ENCODE measurements around the gene TNFAIP3.
"Not testable (repeated sequence)": the region's sequence is repeated elsewhere in the genome, so short reads cannot be mapped to it uniquely, and the experiment has no call there.

TNFAIP3 gene

DNA sequence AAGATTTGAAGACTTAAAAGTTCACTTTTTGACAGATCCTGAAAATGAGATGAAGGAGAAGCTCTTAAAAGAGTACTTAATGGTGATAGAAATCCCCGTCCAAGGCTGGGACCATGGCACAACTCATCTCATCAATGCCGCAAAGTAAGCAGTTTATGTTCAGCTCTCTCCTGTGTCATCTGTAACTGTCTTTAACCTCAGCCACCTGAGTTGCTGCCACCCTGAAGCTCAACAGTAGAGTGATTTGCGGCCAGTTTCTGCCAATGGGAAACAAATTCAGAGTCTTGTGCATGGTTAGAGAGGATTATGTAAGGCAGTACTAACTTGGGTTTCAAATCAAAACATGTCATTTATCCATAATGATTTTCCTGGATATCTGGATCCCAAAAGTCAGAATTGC lies 10.1 kb downstream of the TNFAIP3 start:
- H3K27me3 Mint-ChIP-seq: no peaks in the 10 kb centered on the region
- H3K4me3 Mint-ChIP-seq: no peak overlapping the region
- H3K9me3 Mint-ChIP-seq: no peaks in the 10 kb centered on the region
- ATAC-seq: no peak
- H3K27ac Mint-ChIP-seq: peak overlapping the region; percentile 32
- peaks cover 80% of the 10 kb centered on the region for H3K36me3 Mint-ChIP-seq
- H3K4me1 Mint-ChIP-seq: peaks cover 66% of the 10 kb centered on the region

DNA sequence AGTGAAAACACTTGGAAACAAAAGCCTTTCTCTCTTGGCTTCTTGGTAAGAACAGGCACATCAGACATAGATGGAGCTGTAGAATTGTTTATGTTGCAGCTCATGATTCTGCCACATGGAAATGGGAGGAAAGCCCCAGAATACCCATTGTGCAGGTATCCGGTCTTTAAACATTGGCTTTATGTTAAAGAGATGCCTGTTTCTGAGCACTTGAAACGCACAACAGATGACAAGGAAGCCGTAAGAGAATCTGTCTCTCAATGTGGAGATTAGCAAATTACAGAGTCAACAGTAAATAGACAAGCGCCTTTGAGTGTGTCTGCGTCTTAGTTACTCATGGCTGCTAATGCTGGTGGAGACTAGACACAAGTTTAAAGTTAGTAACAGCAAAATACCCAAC lies 10.5 kb downstream of the TNFAIP3 start:
- no peaks in the 10 kb centered on the region for H3K9me3 Mint-ChIP-seq
- peaks cover 79% of the 10 kb centered on the region for H3K36me3 Mint-ChIP-seq
- H3K4me3 Mint-ChIP-seq: no peak overlapping the region
- no peaks in the 10 kb centered on the region for H3K27me3 Mint-ChIP-seq
- peak overlapping the region; percentile 32 for H3K27ac Mint-ChIP-seq
- peaks cover 65% of the 10 kb centered on the region for H3K4me1 Mint-ChIP-seq
- no peak for ATAC-seq

DNA sequence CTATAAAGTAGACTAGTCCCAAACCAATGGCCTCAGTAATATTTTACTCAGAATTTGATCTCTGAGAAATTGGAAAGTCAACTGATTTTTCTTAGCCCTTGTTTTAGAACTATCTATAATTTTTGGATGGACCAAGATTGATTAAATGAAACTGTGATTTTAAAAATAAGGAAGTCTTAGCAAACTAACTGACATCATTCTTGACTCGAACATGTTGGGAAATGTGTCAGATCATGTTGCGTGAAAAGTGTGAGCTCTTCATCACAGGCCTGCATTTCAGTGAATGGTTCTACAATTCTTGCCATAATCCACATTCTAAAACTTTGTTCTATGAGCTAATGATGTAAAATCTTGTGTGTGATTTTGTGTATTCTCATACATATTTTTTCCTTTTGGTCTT lies 11.0 kb downstream of the TNFAIP3 start:
- no peak for ATAC-seq
- Mint-ChIP-seq H3K4me3 (no peak overlapping the region), H3K27ac (peak overlapping the region; percentile 32), H3K36me3 (peaks cover 77% of the 10 kb centered on the region), H3K27me3 (no peaks in the 10 kb centered on the region), H3K9me3 (no peaks in the 10 kb centered on the region), H3K4me1 (peaks cover 62% of the 10 kb centered on the region)

DNA sequence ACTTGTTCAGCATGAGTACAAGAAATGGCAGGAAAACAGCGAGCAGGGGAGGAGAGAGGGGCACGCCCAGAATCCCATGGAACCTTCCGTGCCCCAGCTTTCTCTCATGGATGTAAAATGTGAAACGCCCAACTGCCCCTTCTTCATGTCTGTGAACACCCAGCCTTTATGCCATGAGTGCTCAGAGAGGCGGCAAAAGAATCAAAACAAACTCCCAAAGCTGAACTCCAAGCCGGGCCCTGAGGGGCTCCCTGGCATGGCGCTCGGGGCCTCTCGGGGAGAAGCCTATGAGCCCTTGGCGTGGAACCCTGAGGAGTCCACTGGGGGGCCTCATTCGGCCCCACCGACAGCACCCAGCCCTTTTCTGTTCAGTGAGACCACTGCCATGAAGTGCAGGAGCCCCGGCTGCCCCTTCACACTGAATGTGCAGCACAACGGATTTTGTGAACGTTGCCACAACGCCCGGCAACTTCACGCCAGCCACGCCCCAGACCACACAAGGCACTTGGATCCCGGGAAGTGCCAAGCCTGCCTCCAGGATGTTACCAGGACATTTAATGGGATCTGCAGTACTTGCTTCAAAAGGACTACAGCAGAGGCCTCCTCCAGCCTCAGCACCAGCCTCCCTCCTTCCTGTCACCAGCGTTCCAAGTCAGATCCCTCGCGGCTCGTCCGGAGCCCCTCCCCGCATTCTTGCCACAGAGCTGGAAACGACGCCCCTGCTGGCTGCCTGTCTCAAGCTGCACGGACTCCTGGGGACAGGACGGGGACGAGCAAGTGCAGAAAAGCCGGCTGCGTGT lies 11.6 kb downstream of the TNFAIP3 start:
- Mint-ChIP-seq H3K36me3 (peaks cover 76% of the 10 kb centered on the region), H3K4me3 (peak overlapping the region; percentile 50), H3K9me3 (no peaks in the 10 kb centered on the region), H3K27ac (peak overlapping the region; percentile 17), H3K27me3 (no peaks in the 10 kb centered on the region), H3K4me1 (peaks cover 62% of the 10 kb centered on the region)
- no peak for ATAC-seq

DNA sequence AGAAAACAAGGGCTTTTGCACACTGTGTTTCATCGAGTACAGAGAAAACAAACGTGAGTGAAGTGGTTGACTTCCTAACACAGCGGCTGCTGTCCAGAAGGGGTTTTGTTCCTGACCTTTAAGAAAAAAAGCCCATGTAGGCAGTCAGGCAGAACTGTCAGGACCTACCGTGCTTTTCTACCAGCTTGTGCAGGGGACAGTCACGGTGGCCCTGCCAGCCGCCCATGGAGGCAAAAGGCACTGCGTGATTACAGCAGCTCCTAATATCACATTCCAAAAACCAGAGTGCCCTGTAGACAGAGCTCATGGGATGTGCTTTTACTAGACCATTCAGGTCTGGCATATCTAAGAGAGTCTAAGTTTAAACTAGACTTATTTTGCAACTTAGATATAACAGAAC lies 12.2 kb downstream of the TNFAIP3 start:
- Mint-ChIP-seq H3K4me3 (peak overlapping the region; percentile 50), H3K36me3 (peaks cover 81% of the 10 kb centered on the region), H3K9me3 (no peaks in the 10 kb centered on the region), H3K4me1 (peaks cover 61% of the 10 kb centered on the region), H3K27ac (peak overlapping the region; percentile 17), H3K27me3 (no peaks in the 10 kb centered on the region)
- ATAC-seq: no peak

DNA sequence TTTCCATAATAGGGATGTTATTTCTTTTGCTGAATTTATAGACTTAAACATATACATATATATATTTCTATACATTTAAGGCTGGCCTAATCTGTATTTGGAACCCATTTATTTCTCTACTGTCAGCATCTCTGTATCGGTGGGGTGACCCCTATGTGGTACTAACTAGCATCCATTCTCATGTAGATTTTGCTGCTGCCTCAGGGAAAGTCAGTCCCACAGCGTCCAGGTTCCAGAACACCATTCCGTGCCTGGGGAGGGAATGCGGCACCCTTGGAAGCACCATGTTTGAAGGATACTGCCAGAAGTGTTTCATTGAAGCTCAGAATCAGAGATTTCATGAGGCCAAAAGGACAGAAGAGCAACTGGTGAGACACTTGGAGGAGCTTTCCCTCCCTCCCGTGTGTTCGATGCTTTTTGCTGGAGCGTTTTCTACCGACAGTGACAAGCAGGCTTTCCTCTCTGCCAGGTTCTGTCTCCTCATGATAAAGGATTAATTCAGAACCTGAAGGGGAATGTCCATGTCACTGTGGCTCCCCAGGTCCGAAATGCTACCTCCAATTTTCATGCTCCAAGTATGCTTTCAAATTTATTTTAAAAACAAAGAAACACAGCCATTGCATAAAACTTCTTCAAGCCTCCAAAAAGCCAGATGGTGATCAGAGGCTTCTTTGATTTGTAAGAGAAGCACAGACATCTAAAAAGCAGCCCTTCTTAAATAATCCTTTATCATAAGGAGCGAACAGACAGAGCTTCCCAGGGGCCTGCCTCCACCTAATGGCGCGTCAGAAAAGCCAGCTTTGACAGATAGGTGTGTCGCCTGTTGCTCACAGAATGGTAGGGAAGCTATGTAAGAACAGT lies 13.1 kb downstream of the TNFAIP3 start:
- H3K4me1 Mint-ChIP-seq: peaks cover 53% of the 10 kb centered on the region
- no peak overlapping the region for H3K4me3 Mint-ChIP-seq

DNA sequence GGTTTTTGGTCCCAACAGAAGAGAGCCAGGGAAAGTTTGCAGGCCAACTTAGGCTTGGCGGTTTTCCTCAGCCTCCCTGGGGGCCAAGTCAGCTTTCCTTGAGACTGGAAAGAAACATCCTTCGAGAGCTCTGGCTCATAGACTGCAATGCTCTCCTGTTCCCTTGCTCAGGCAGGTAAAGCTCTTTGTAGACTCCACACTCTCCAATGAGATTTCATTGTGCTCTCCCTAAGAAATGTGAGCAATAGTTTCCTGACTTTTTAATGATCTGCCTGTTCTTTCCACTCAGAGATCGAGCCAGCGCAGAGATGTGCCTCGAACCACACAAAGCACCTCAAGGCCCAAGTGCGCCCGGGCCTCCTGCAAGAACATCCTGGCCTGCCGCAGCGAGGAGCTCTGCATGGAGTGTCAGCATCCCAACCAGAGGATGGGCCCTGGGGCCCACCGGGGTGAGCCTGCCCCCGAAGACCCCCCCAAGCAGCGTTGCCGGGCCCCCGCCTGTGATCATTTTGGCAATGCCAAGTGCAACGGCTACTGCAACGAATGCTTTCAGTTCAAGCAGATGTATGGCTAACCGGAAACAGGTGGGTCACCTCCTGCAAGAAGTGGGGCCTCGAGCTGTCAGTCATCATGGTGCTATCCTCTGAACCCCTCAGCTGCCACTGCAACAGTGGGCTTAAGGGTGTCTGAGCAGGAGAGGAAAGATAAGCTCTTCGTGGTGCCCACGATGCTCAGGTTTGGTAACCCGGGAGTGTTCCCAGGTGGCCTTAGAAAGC lies 13.9 kb downstream of the TNFAIP3 start:
- Mint-ChIP-seq H3K36me3 (peaks cover 81% of the 10 kb centered on the region), H3K27me3 (no peaks in the 10 kb centered on the region), H3K4me1 (peaks cover 48% of the 10 kb centered on the region), H3K4me3 (no peak overlapping the region), H3K27ac (peak overlapping the region; percentile 24), H3K9me3 (no peaks in the 10 kb centered on the region)
- ATAC-seq: no peak

More for the DNA sequence above, 13.1 kb downstream of the TNFAIP3 start:
- Mint-ChIP-seq H3K27me3 (no peaks in the 10 kb centered on the region), H3K27ac (no peak overlapping the region), H3K9me3 (no peaks in the 10 kb centered on the region), H3K36me3 (peaks cover 82% of the 10 kb centered on the region)
- ATAC-seq: no peak

DNA sequence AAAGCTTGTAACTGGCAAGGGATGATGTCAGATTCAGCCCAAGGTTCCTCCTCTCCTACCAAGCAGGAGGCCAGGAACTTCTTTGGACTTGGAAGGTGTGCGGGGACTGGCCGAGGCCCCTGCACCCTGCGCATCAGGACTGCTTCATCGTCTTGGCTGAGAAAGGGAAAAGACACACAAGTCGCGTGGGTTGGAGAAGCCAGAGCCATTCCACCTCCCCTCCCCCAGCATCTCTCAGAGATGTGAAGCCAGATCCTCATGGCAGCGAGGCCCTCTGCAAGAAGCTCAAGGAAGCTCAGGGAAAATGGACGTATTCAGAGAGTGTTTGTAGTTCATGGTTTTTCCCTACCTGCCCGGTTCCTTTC lies 14.4 kb downstream of the TNFAIP3 start:
- no peak for ATAC-seq
- Mint-ChIP-seq H3K4me3 (no peak overlapping the region), H3K27ac (peak overlapping the region; percentile 24), H3K27me3 (no peaks in the 10 kb centered on the region), H3K4me1 (peaks cover 48% of the 10 kb centered on the region), H3K36me3 (peaks cover 84% of the 10 kb centered on the region), H3K9me3 (no peaks in the 10 kb centered on the region)

DNA sequence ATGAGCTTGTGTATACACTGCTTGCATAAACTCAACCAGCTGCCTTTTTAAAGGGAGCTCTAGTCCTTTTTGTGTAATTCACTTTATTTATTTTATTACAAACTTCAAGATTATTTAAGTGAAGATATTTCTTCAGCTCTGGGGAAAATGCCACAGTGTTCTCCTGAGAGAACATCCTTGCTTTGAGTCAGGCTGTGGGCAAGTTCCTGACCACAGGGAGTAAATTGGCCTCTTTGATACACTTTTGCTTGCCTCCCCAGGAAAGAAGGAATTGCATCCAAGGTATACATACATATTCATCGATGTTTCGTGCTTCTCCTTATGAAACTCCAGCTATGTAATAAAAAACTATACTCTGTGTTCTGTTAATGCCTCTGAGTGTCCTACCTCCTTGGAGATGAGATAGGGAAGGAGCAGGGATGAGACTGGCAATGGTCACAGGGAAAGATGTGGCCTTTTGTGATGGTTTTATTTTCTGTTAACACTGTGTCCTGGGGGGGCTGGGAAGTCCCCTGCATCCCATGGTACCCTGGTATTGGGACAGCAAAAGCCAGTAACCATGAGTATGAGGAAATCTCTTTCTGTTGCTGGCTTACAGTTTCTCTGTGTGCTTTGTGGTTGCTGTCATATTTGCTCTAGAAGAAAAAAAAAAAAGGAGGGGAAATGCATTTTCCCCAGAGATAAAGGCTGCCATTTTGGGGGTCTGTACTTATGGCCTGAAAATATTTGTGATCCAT lies 15.3 kb downstream of the TNFAIP3 start:
- Mint-ChIP-seq H3K27me3 (no peaks in the 10 kb centered on the region), H3K4me1 (peaks cover 47% of the 10 kb centered on the region)
- ATAC-seq: no peak

DNA sequence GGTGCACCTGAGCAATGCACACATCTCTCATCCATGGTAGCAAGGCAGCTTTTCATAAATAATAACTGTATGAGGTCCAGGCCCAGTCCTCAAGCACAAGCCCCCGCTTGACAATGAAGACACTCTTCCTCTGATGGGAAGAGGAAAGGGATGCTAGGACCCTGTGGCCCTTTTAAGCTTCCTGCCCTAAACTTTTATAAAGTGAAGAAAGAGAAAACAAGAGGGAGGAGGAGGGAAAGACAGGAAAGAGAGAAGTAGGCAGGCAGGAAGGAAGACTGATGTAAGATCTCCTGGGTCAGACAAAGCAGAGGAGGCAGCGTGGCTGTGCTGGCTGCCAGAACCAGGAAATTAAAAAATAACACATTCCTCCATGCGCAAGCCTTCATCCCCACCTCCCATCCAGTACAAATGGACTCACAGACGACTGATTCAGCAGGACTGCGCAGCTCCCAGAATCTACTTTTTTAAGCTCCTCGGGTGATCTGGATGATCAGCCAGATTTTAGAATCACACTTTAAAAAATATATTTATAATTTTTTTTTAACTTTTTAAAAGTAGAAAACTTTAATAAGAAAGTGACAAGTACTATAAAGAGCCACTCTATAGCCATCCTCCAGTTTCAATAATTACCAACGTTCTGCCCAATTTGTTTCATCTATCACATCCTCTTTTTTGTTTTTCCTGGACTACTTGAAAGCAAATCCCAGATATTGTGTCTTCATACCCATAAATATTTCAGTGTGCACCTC lies 16.5 kb downstream of the TNFAIP3 start:
- ATAC-seq: no peak
- Mint-ChIP-seq H3K27me3 (no peaks in the 10 kb centered on the region), H3K36me3 (peaks cover 86% of the 10 kb centered on the region), H3K27ac (peak overlapping the region; percentile 82), H3K4me3 (peak overlapping the region; percentile 2), H3K9me3 (peaks cover 9% of the 10 kb centered on the region), H3K4me1 (peaks cover 45% of the 10 kb centered on the region)

More for the DNA sequence above, 15.3 kb downstream of the TNFAIP3 start:
- Mint-ChIP-seq H3K4me3 (no peak overlapping the region), H3K27ac (peak overlapping the region; percentile 82), H3K9me3 (peaks cover 2% of the 10 kb centered on the region), H3K36me3 (peaks cover 87% of the 10 kb centered on the region)

DNA sequence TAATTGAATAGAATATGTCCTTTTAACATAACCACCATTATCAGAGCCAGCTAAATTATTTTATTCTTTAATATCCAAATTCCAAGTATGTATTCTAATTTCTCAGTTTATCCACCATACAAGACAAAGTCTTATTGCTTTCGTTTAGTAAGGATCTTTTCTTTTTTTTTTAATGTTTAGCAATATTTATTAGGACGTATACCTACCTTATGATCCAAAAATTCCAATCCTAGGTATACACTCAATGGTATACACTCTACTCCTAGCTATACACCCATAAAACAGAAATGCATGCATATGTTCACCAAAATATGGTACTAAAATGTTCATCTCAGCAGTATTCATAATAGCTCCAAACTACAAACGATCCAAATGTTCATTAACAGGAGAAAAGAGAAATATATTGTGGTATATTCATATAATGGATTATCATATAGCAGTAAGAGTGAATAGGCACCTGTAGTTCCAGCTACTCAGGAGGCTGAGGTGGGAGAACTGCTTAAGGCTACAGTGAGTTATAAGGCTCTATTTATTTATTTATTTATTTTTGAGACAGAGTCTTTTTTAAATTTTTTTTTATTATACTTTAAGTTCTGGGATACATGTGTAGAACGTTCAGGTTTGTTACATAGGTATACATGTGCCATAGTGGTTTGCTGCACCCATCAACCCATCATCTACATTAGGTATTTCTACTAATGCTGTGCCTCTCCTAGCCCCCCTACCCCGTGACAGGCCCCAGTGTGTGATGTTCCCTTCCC lies 17.3 kb downstream of the TNFAIP3 start:
- Mint-ChIP-seq H3K4me3 (no peak overlapping the region), H3K27me3 (no peaks in the 10 kb centered on the region), H3K36me3 (peaks cover 87% of the 10 kb centered on the region), H3K9me3 (peaks cover 13% of the 10 kb centered on the region), H3K4me1 (peaks cover 41% of the 10 kb centered on the region), H3K27ac (peak overlapping the region; percentile 82)
- no peak for ATAC-seq

DNA sequence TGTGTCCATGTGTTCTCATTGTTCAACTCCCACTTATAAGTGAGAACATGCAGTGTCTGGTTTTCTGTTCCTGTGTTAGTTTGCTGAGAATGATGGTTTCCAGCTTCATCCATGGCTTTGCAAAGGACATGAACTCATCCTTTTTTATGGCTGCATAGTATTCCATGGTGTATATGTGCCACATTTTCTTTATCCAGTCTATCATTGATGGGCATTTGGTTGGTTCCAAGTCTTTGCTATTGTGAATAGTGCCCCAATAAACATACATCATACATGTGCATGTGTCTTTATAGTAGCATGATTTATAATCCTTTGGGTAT lies 17.8 kb downstream of the TNFAIP3 start:
- H3K9me3 Mint-ChIP-seq: peaks cover 13% of the 10 kb centered on the region
- peaks cover 87% of the 10 kb centered on the region for H3K36me3 Mint-ChIP-seq
- peaks cover 39% of the 10 kb centered on the region for H3K4me1 Mint-ChIP-seq
- not testable (repeated sequence) for ATAC-seq, H3K27ac Mint-ChIP-seq, H3K27me3 Mint-ChIP-seq, H3K4me3 Mint-ChIP-seq

DNA sequence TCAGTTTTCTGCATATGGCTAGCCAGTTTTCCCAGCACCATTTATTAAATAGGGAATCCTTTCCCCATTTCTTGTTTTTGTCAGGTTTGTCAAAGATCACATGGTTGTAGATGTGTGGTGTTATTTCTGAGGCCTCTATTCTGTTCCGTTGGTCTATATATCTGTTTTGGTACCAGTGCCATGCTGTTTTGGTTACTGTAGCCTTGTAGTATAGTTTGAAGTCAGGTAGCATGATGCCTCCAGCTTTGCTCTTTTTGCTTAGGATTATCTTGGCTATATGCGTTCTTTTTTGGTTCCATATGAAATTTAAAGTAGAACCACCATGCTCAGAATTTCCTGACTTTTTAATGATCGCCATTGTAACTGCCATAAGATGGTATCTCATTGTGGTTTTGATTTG lies 19.2 kb downstream of the TNFAIP3 start:
- H3K27ac Mint-ChIP-seq, H3K4me3 Mint-ChIP-seq, ATAC-seq, H3K27me3 Mint-ChIP-seq: not testable (repeated sequence)
- Mint-ChIP-seq H3K36me3 (peaks cover 78% of the 10 kb centered on the region), H3K4me1 (peaks cover 34% of the 10 kb centered on the region), H3K9me3 (peaks cover 15% of the 10 kb centered on the region)

Measured in stimulated activated memory B cell treated with anti-CD40 and anti-IgM and Interleukin-4, amounts not matched to agents 10 μg/mL and 1 μg/mL and 100 μg/mL, for 72 hours (primary cell).